Measurements from ENCODE around the gene MACROH2A2.

DNA sequence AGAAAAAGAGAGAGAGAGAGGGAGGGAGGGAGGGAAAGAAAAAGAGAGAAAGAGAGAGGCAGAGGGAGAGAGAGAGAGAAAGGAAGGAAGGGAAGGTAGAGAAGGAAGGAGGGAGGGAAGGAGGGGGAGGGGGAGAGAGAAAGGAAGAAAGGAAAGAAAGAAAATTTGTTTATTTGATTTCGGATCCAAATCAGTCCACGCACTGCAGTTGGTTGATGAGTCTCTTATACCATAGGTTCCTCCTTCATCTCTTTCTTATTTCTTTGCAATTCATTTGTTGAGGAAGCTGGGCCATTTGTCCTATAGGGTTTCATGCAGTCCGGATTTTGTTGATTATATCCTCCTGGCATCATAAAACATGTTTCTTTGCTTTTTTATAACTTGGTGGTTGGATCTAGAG is 45.6 kb downstream of the MACROH2A2 start:
- TF ChIP-seq, protein P1, sequence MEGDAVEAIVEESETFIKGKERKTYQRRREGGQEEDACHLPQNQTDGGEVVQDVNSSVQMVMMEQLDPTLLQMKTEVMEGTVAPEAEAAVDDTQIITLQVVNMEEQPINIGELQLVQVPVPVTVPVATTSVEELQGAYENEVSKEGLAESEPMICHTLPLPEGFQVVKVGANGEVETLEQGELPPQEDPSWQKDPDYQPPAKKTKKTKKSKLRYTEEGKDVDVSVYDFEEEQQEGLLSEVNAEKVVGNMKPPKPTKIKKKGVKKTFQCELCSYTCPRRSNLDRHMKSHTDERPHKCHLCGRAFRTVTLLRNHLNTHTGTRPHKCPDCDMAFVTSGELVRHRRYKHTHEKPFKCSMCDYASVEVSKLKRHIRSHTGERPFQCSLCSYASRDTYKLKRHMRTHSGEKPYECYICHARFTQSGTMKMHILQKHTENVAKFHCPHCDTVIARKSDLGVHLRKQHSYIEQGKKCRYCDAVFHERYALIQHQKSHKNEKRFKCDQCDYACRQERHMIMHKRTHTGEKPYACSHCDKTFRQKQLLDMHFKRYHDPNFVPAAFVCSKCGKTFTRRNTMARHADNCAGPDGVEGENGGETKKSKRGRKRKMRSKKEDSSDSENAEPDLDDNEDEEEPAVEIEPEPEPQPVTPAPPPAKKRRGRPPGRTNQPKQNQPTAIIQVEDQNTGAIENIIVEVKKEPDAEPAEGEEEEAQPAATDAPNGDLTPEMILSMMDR (IDR thresholded peaks at IDR 0.05 in 8 of 11, conservative IDR thresholded peaks at IDR 0.05 in 3 of 11) = no peak
- TF ChIP-seq POLR2AphosphoS5 (IDR thresholded peaks at IDR 0.05) = no peak
